GM18511 (cell line): Measurements from ENCODE around the gene TMEM245.
A peak's percentile ranks its signal among the peaks of the same experiment; 100 is the strongest.

ENCODE experiments used
- ATAC-seq: cut with Tn5 transposase; IDR thresholded peaks from one replicate; pipeline ENCODE4 v1.9.1; 2021; ENCODE audit warnings: mild to moderate bottlenecking, moderate library complexity; ENCODE audit not compliant: unreplicated experiment

The TMEM245 gene

GRCh38 chr9:109119439-109120203 lies at the start of gene TMEM245:
Gene TMEM245 (minus strand): TSS chr9:109119947. CDS start chr9:109119913, 34 bp downstream.
- ATAC-seq: peak; percentile 92

DNA sequence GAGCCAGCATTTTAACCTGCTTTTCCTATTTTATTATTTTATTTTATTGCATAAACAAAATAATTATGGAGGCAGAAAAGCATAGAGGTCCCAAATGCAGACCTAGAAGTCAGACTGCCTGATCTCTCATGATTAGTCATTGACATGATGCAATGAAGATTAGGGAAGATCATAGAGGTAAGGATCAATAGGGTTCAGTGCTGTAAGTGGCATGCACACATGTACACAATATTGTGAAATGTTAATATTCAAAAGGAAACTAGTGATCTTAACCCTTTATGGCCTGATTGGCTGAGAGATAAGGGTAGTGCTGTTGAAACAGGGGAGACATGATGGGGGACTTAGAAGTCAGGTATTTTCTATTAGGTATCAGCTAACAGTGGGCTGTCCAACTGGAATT lies 48.4 kb upstream of the TMEM245 start:
- no peak for ATAC-seq

DNA sequence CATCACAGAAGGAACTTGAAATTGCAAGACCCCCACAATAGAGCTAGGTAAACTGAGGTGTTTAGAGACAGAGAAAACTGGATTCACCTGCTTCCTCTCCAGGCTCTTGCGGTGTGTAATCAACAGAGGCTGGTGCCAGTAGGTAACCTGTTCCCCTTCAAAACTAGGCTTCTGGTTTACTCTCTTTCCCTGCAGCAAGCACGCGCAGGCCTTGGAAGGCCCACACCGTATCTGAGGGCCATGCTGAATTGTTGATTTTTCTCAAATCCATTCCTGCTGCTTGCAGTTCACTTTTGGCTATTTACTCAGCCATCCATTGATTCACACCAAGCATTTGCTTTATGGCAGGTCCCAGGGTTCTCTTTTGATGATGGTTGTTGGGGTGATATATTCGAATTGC lies 48.0 kb upstream of the TMEM245 start:
- ATAC-seq: no peak

- ATAC-seq: no peak
Observed at GRCh38 chr9:109166771-109167601, 47.2 kb upstream of the TMEM245 start, which contains the start of gene FRRS1L. Gene FRRS1L (minus strand): TSS chr9:109167249. CDS start chr9:109167138, 111 bp downstream.

GRCh38 chr9:109166171-109166770 lies 46.5 kb upstream of the TMEM245 start:
- no peak for ATAC-seq

GRCh38 chr9:109164042-109164441 lies 44.3 kb upstream of the TMEM245 start:
- ATAC-seq: peak; percentile 89

- ATAC-seq: no peak
Observed at GRCh38 chr9:109163194-109163593, 43.4 kb upstream of the TMEM245 start.

- ATAC-seq: no peak
Observed at GRCh38 chr9:109162677-109163076, 42.9 kb upstream of the TMEM245 start.

DNA sequence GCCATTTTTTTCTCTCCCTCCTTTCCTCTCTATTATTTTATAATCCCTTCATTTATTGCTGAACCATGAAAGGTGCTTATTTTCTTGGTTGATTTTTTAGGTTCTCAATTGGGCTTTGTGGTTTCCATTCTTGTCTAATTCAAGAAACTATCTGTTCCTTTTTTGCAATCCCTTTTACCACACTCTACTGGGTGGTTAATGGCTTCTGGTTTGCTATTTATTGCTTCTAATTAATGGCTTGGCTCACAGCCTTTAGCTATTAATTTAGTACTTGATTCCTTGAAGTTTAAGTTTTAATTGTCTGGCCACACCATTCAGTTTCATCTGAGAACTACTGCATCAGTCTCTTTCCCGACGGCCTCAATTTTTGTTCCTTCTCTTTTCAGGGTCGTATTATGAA lies 41.7 kb upstream of the TMEM245 start:
- no peak for ATAC-seq

- no peak for ATAC-seq
Observed at GRCh38 chr9:109159583-109159982, 39.8 kb upstream of the TMEM245 start.

DNA sequence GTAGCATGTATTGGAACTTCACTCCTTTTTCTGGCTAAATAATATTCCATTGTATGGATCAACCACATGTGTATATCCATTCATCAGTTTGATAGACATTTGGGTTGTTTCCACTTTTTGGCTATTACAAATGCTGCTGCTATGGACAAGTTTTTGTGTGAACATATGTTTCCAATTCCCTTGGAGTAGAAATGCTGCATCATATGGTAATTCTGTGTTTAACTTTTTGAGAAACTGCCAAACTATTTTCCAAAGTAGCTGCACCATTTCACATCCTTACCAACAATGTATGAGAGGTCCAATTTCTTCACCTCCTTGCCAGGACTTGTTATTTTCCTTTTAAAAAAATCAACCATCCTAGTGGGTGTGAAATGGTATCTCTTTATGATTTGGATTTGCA lies 38.9 kb upstream of the TMEM245 start:
- no peak for ATAC-seq

GRCh38 chr9:109156708-109157107 lies 37.0 kb upstream of the TMEM245 start:
- no peak for ATAC-seq

DNA sequence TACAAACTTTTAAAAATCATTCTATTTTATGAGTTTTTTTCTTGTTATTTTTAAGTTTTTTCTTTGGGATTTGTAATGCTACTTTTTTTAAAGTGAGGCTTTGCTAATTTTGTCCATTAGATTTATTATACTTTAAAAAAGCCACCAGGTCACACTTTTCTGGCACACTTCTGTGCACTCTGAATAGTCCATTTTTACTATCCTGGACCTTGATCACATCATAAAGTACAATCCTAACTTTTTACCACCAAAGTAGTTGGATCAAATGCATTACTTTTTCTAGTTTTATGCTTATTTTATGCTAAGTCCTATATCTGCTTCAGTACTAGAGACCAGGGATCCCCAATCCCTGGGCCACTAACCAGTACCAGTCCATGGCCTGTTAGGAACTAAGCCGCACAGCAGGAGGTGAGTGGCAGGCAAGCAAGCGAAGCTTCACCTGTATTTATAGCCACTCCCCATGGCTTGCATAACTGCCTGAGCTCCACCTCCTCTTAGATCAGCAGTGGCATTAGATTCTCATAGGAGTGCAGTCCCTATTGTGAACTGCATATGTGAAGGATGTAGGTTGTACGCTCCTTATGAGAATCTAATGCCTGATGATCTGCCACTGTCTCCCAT lies 31.3 kb upstream of the TMEM245 start:
- ATAC-seq: no peak

DNA sequence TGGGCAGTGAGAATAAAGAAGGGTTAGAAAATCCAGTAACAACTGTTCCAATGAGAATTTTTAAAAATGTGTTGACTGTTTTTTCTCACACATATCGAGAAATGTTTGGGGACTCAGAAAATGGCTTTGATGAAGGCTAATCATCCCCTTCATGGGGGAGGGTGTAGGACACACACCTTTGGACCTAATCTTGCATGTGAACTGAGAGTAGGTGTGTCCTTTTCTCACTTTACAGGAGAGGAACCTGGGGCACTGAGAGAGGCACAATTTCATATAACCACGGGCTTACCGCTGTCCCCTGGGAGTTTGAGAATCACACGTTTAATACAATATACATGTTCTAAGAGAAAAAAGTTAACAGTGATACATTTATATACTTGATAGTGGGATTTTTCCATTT lies 30.0 kb upstream of the TMEM245 start:
- ATAC-seq: no peak

- ATAC-seq: no peak
Observed at GRCh38 chr9:109149089-109149488, 29.3 kb upstream of the TMEM245 start.

GRCh38 chr9:109145051-109145450 lies 25.3 kb upstream of the TMEM245 start:
- ATAC-seq: no peak

DNA sequence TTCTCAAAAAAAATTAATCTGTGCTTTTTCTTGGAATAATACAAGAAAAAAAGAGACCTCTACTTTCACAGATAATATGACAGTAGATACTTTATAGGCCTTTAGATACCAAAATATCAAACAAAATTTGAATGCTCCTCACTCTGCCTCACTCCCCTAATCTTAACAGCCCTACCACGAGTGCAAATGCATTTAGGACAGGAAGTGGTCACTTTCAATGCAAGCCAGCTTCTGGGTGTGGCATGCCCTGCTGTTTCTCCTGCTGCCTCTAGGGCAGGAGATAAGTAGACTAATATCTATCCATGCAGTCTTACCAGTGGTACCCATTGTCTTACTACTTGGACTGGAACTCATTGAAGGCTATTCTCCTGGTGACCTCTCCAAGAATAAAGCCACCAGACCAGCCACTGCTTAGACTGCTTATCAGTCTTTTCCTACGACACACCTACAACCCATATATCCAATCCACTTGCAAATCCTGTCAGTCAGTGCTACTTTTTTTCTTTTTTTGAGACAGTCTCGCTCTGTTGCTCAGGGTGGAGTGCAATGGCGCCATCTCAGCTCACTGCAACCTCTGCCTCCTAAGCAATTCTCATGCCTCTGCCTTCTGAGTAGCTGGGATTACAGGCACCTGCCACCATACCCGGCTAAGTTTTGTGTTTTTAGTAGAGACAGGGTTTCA lies 24.3 kb upstream of the TMEM245 start:
- peak; percentile 99 for ATAC-seq

GRCh38 chr9:109141375-109141774 lies 21.6 kb upstream of the TMEM245 start:
- ATAC-seq: no peak

GRCh38 chr9:109139851-109140250 lies 20.1 kb upstream of the TMEM245 start:
- no peak for ATAC-seq

DNA sequence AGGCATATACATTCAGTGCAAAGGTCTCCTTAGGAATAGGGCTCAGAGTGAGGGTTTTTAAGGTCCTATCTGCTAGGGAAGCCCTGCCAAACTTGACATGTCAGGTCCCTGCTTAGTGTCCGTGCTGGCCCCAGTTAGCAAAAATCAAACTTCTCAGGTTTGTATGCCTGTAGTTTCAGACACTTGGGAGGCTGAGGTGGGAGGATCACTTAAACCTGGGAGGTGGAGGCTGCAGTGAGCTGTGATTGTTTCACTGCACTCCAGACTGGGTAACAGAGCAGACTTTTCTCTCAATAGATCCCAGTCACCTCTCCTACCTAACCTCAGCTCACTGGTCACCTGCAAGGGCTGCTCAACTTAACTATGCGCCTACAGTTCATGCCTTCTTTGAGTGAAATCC lies 18.7 kb upstream of the TMEM245 start:
- no peak for ATAC-seq

DNA sequence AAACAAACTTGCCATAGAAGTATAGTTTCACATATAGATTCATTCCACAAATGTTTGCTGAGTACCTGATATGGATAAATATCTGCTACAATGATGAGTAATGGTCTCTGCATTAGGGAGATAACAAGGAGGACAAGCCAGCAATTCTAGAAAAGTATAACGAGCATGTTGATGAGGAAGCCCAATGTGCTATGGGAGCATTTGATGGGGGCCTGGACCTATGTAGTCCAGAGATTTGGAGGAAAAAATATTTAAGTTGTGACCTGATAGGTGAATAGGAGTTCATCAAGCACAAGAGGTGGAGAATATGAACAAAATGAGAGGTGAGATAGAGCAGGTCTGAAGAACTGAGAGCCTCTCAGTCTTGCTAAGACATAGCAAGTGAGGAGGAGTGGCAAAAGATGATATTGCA lies 14.4 kb upstream of the TMEM245 start:
- no peak for ATAC-seq
